ENCODE data around the gene EID2.

EID2 gene

DNA sequence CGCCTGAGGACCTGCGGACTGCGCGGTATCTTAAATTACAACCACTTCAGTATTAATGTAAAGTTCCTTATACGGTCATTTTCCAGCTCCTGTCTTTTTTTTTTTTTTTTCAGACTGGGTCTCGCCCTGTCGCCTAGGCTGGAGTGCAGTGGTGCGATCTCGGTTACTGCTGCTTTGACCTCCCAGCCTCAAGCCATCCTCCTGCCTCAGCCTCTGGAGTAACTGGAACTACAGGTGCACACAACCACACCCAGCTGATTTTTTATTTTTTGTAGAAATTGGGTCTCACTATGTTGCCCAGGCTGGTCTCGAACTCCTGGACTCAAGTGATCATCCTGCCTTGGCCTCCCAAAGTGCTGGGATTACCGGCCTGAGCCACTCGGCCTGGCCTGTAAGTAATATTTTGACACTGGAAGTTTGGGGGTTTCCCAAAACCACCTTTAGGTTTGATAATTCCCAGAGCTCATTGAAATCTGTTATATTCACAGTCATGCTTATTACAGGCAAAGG, 6.9 kb downstream of the EID2 start:
- DNase-seq = no peak

- DNase-seq = peak; percentile 91 to 99
Measured at GRCh38 chr19:39532233-39533002, 7.5 kb downstream of the EID2 start, which contains the start of gene EID2B. Gene EID2B (minus strand): TSS chr19:39532852. CDS start chr19:39532802, 50 bp downstream.

GRCh38 chr19:39531834-39532232, 8.1 kb downstream of the EID2 start:
- DNase-seq = no peak

DNA sequence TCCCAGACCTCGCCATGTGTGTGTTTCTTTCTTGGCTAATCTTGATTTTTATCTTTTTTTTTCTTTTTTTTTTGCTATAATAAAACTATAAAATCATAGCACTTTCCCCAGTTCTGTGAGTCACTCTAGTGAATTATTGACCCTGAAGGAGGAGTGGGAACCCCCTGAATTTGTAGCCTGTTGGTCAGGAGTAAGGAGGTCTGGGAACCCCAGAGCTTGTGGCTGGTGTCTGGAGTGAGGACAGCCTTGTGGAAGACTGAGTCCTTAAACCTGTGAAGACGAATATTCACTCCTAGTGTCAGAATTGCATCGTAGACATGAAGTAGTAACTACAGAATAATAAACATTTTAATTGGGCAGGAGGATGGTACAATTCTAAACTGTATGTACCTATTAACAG, 14.8 kb downstream of the EID2 start:
- no peak for DNase-seq

DNA sequence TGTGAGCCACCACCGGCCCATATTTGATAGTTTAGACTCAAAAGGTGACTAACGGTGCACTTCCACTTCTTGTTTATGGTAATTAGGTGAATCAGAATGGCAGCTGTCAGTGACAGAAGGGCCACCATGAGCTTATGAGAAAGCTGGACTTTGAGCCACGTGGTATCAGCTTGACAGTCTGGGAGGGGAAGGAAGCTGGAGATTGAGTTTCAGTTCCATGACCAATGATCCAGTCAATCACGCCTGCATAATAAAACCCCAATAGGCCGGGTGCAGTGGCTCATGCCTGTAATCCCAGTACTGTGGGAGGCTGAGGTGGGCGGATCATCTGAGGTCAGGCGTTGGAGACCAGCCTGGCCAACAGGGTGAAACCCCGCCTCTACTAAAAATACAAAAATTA, 15.5 kb downstream of the EID2 start:
- peak; percentile 77 to 92 for DNase-seq

- DNase-seq = no peak
Measured at GRCh38 chr19:39520541-39521484, 19.1 kb downstream of the EID2 start.

DNA sequence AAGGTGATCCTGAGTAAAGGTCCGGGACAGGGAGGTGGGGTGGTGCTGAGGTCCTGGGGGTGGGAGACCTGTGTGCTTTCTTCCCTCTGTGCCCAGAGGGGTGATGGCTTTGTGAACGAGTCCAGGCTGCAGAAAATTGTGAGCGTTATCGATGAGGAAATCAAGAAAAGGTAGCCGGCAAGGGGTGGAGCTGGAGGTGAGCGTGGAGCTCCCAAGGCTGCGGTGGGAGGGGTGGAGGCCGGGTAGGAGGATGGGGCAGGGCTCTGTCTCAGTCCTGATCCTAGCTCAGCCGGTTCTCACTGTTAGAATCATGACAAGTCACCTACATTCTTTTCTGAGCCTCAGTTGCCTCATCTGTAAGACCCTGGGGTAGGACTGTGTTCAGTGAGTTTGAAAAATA, 21.0 kb downstream of the EID2 start:
- no peak for DNase-seq

DNA sequence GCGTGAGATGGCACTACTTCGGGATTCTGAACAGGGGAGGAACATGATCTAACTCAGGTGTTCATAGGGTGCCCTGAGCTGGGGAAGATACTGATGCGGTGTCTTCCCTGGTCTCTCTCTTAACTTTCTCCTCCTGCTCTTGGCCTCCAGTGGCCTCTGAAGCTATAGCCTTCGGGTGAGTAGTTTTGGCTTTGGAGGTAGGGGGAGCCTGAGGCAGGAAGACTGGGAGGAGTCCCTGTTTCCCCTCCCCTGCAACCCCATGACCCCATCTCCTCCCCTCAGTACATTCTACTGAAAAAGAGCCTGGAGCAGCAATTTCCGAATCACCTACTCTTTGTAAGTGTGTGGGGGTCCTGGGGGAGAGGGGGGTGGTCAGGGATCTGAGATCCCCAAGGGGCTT, 21.5 kb downstream of the EID2 start:
- no peak for DNase-seq

DNA sequence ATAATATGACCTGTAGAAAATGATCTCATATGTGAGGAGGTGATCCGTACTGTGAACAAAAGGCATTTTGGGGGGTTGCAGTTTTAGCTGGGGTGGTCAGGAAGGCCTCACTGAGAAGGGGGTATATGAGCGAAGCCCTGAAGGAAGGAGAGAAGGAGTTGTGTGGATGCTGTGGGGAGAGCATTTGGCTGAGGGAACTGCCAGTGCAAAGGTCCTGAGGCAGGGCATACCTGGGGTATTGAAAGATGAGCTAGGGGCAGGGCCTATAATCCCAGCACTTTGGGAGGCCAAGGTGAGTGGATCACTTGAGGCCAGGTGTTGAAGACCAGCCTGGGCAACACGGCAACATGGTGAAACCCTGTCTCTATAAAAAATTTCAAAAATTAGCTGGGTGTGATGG, 22.5 kb downstream of the EID2 start:
- no peak for DNase-seq

DNA sequence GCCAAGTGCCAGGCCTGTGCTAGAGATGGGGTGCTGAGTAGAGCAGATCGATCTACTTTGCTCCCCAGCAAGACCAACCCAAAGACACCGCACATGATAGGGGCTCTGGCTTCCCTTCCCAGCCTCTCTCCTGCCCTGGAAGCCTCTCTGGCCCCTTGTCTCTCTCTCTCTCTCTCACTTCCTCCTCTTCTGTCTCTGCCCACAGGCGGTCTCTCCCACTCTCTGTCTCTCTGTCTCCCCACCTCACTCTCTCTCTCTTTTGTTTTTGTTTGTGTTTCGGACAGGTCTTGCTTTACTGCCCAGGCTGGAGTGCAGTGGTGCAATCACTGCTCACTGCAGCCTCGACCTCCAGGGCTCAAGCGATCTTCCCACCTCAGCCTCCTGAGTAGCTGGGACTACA, 23.7 kb downstream of the EID2 start:
- no peak for DNase-seq

GRCh38 chr19:39515551-39516191, 24.3 kb downstream of the EID2 start:
- DNase-seq = no peak

GRCh38 chr19:39514840-39515550, 25.0 kb downstream of the EID2 start, which contains the start of gene SELENOV:
Gene SELENOV (plus strand): TSS chr19:39515139. CDS start chr19:39515213, 74 bp downstream.
- DNase-seq = no peak

GRCh38 chr19:39512988-39513387, 27.0 kb downstream of the EID2 start:
- DNase-seq = peak; percentile 72 to 77

DNA sequence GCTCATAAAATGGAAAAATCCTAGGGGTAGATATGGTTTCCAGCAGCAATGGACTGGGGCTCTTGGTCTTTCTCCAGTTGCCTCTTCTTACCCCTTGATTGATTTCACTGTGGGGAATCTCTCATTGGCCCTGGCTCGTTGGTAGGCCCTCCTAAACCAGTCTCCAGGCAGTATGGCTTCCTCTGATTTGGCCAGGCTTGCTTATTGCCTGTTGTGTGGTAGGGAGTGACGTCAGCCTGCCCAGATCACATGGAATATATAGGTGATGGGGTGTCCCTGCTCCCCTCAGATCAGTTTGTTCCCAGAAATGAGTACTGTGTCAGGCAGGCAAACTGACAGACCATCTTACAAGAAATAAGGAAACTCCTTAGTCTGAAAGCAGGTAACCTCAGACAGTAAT, 30.7 kb downstream of the EID2 start:
- no peak for DNase-seq

- no peak for DNase-seq
Measured at GRCh38 chr19:39508629-39509028, 31.3 kb downstream of the EID2 start.

- DNase-seq = no peak
Measured at GRCh38 chr19:39507715-39508364, 32.1 kb downstream of the EID2 start.

- peak in 1 of 2 donors; percentile 45 for DNase-seq
Measured at GRCh38 chr19:39506944-39507714, 32.8 kb downstream of the EID2 start.

DNA sequence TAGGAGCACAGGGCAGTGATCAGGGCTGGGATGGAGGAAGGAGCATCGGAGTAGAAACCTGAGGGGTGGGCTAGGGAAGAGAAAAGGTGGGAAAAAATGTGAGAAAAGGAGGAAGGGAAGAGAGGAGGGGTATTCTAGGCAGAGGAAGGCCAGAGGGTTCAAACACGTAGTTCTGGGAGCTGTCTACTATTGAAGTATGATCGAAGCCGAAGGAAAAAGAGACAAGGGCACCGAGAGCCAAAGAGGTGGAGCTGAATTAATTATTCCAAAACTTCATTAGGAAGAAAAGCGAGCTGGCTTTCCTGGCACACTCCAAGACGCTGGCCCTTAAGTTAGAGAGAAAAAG, 33.4 kb downstream of the EID2 start:
- DNase-seq = no peak

DNA sequence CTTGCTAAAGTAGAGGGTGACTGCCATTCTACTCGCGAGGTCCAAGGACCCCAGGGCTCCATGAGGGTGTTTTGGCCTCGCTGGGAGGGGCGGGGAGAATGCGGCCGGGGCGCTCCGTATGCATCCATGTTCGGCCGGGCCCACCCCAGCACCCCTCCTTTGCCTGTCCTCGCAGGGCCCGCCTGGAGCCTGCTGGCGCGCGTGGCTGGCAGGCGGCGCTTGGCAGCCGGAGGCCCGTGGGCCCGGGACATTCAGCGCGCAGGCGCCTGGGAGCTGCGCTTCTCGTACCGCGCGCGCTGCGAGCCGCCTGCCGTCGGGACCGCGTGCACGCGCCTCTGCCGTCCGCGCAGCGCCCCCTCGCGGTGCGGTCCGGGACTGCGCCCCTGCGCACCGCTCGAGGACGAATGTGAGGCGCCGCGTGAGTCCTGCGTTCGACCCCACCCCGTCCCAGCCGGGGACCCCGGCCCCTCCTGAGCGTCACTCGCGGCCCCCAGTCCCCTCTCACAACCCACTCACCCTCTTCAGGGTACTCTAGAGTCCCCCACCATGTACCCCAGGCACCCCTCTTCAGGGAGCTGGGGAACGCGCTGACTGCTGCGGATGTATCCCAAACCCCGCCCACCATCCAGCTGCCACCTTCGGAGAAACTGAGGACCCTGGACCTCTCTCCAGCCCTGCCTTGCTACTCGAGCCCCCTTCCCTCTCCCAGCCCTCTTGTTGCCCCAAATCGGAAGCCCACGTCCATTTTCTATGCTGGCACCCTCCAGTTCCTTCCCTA, 37.1 kb downstream of the EID2 start:
- DNase-seq = peak; percentile 72 to 84

GRCh38 chr19:39501340-39501739, 38.6 kb downstream of the EID2 start:
- DNase-seq = no peak
